Measurements from ENCODE around the gene ZNF804A.

The ZNF804A gene

GRCh38 chr2:184834699-184835397 lies 236.5 kb downstream of the ZNF804A start:
- H3K4me1 ChIP-seq (ENCODE audit: control extremely low read depth in 1 of 4, control insufficient read depth in 4 of 4, insufficient read depth in 4 of 4, low read length in 3 of 4), result no peaks in the 10 kb centered on the region
- ChIA-PET CTCF (interaction anchor here (1.0 kb wide), 1 partner anchor 10 kb away, joined by 3 read pairs; no protein-coding TSS in a partner anchor), POLR2A (no interaction called here)
- H3K36me3 ChIP-seq (ENCODE audit: control insufficient read depth in 4 of 4, insufficient read depth in 4 of 4, low read length in 3 of 4), result no peaks in the 10 kb centered on the region
- no peaks in the 10 kb centered on the region for H3K9me3 ChIP-seq (ENCODE audit: control extremely low read depth in 1 of 5, control insufficient read depth in 4 of 5, insufficient read depth in 2 of 5, low read depth in 1 of 5, low read length in 4 of 5)
- no peak overlapping the region for H3K4me3 ChIP-seq (ENCODE audit: control insufficient read depth in 1 of 7, extremely low read depth in 1 of 7, insufficient read depth in 4 of 7, low read depth in 2 of 7, low read length in 6 of 7)
- DNase-seq, result no peak
- no peaks in the 10 kb centered on the region for H3K27me3 ChIP-seq (replicated peaks in 2 of 5; ENCODE audit: control insufficient read depth in 4 of 5, insufficient read depth in 5 of 5, low read length in 4 of 5)
- H3K27ac ChIP-seq (ENCODE audit: insufficient read depth in 1 of 2, low read depth in 1 of 2, low read length in 2 of 2, poor library complexity in 1 of 2, severe bottlenecking in 2 of 2), result no peak overlapping the region

- DNase-seq, result no peak
- Histone ChIP-seq H3K27me3 (replicated peaks in 2 of 5; ENCODE audit: control insufficient read depth in 4 of 5, insufficient read depth in 5 of 5, low read length in 4 of 5) (no peaks in the 10 kb centered on the region), H3K27ac (ENCODE audit: insufficient read depth in 1 of 2, low read depth in 1 of 2, low read length in 2 of 2, poor library complexity in 1 of 2, severe bottlenecking in 2 of 2) (no peak overlapping the region), H3K4me1 (ENCODE audit: control extremely low read depth in 1 of 4, control insufficient read depth in 4 of 4, insufficient read depth in 4 of 4, low read length in 3 of 4) (no peaks in the 10 kb centered on the region), H3K4me3 (ENCODE audit: control insufficient read depth in 1 of 7, extremely low read depth in 1 of 7, insufficient read depth in 4 of 7, low read depth in 2 of 7, low read length in 6 of 7) (no peak overlapping the region), H3K9me3 (ENCODE audit: control extremely low read depth in 1 of 5, control insufficient read depth in 4 of 5, insufficient read depth in 2 of 5, low read depth in 1 of 5, low read length in 4 of 5) (no peaks in the 10 kb centered on the region), H3K36me3 (ENCODE audit: control insufficient read depth in 4 of 4, insufficient read depth in 4 of 4, low read length in 3 of 4) (no peaks in the 10 kb centered on the region)
- ChIA-PET CTCF (interaction anchor here (1.0 kb wide), 1 partner anchor 10 kb away, joined by 3 read pairs; no protein-coding TSS in a partner anchor), POLR2A (no interaction called here)
Observed at GRCh38 chr2:184835398-184835715, 237.0 kb downstream of the ZNF804A start.

GRCh38 chr2:184847331-184847730 lies 249.0 kb downstream of the ZNF804A start:
- H3K4me1 ChIP-seq (ENCODE audit: control extremely low read depth in 1 of 4, control insufficient read depth in 4 of 4, insufficient read depth in 4 of 4, low read length in 3 of 4), result no peaks in the 10 kb centered on the region
- peaks cover 0 to 4% (median 0%) of the 10 kb centered on the region in 5 experiments for H3K9me3 ChIP-seq (ENCODE audit: control extremely low read depth in 1 of 5, control insufficient read depth in 4 of 5, insufficient read depth in 2 of 5, low read depth in 1 of 5, low read length in 4 of 5)
- WGBS (ENCODE audit: insufficient coverage), result 51% methylated on average over 2 of the region's 2 CpGs
- ChIA-PET POLR2A (no interaction called here), CTCF (no interaction called here)
- peak; percentile 6 to 40 (median 19) for DNase-seq
- H3K27me3 ChIP-seq (replicated peaks in 2 of 5; ENCODE audit: control insufficient read depth in 4 of 5, insufficient read depth in 5 of 5, low read length in 4 of 5), result no peaks in the 10 kb centered on the region
- no peak overlapping the region for H3K4me3 ChIP-seq (ENCODE audit: control insufficient read depth in 1 of 7, extremely low read depth in 1 of 7, insufficient read depth in 4 of 7, low read depth in 2 of 7, low read length in 6 of 7)
- peak overlapping the region in 1 of 2 experiments; percentile 15 for H3K27ac ChIP-seq (ENCODE audit: insufficient read depth in 1 of 2, low read depth in 1 of 2, low read length in 2 of 2, poor library complexity in 1 of 2, severe bottlenecking in 2 of 2)
- no peaks in the 10 kb centered on the region for H3K36me3 ChIP-seq (ENCODE audit: control insufficient read depth in 4 of 4, insufficient read depth in 4 of 4, low read length in 3 of 4)

- Histone ChIP-seq H3K36me3 (ENCODE audit: control insufficient read depth in 4 of 4, insufficient read depth in 4 of 4, low read length in 3 of 4) (no peaks in the 10 kb centered on the region), H3K4me3 (ENCODE audit: control insufficient read depth in 1 of 7, extremely low read depth in 1 of 7, insufficient read depth in 4 of 7, low read depth in 2 of 7, low read length in 6 of 7) (no peak overlapping the region), H3K4me1 (ENCODE audit: control extremely low read depth in 1 of 4, control insufficient read depth in 4 of 4, insufficient read depth in 4 of 4, low read length in 3 of 4) (no peaks in the 10 kb centered on the region), H3K27me3 (replicated peaks in 2 of 5; ENCODE audit: control insufficient read depth in 4 of 5, insufficient read depth in 5 of 5, low read length in 4 of 5) (no peaks in the 10 kb centered on the region), H3K9me3 (ENCODE audit: control extremely low read depth in 1 of 5, control insufficient read depth in 4 of 5, insufficient read depth in 2 of 5, low read depth in 1 of 5, low read length in 4 of 5) (peaks cover 0 to 6% (median 0%) of the 10 kb centered on the region in 5 experiments), H3K27ac (ENCODE audit: insufficient read depth in 1 of 2, low read depth in 1 of 2, low read length in 2 of 2, poor library complexity in 1 of 2, severe bottlenecking in 2 of 2) (no peak overlapping the region)
- CTCF ChIA-PET, result no interaction called here
- POLR2A ChIA-PET, result no interaction called here
- DNase-seq, result no peak
Observed at GRCh38 chr2:184849516-184849915, 251.2 kb downstream of the ZNF804A start.

- POLR2A ChIA-PET, result no interaction called here
- CTCF ChIA-PET, result no interaction called here
- DNase-seq, result no peak
- H3K9me3 ChIP-seq (ENCODE audit: control extremely low read depth in 1 of 5, control insufficient read depth in 4 of 5, insufficient read depth in 2 of 5, low read depth in 1 of 5, low read length in 4 of 5), result peaks cover 0 to 9% (median 0%) of the 10 kb centered on the region in 5 experiments
- H3K4me3 ChIP-seq (ENCODE audit: control insufficient read depth in 1 of 7, extremely low read depth in 1 of 7, insufficient read depth in 4 of 7, low read depth in 2 of 7, low read length in 6 of 7), result no peak overlapping the region
- no peaks in the 10 kb centered on the region for H3K36me3 ChIP-seq (ENCODE audit: control insufficient read depth in 4 of 4, insufficient read depth in 4 of 4, low read length in 3 of 4)
- no peaks in the 10 kb centered on the region for H3K4me1 ChIP-seq (ENCODE audit: control extremely low read depth in 1 of 4, control insufficient read depth in 4 of 4, insufficient read depth in 4 of 4, low read length in 3 of 4)
- WGBS (ENCODE audit: insufficient coverage), result 100% methylated on average over 1 of the region's 1 CpG
- no peak overlapping the region for H3K27ac ChIP-seq (ENCODE audit: insufficient read depth in 1 of 2, low read depth in 1 of 2, low read length in 2 of 2, poor library complexity in 1 of 2, severe bottlenecking in 2 of 2)
- no peaks in the 10 kb centered on the region for H3K27me3 ChIP-seq (replicated peaks in 2 of 5; ENCODE audit: control insufficient read depth in 4 of 5, insufficient read depth in 5 of 5, low read length in 4 of 5)
Observed at GRCh38 chr2:184851576-184851975, 253.2 kb downstream of the ZNF804A start.

GRCh38 chr2:184859187-184859586 lies 260.9 kb downstream of the ZNF804A start:
- DNase-seq, result peak in 1 of 3 donors; percentile 9
- Histone ChIP-seq H3K9me3 (ENCODE audit: control extremely low read depth in 1 of 5, control insufficient read depth in 4 of 5, insufficient read depth in 2 of 5, low read depth in 1 of 5, low read length in 4 of 5) (peaks cover 3 to 31% (median 9%) of the 10 kb centered on the region in 5 experiments), H3K27ac (ENCODE audit: insufficient read depth in 1 of 2, low read depth in 1 of 2, low read length in 2 of 2, poor library complexity in 1 of 2, severe bottlenecking in 2 of 2) (no peak overlapping the region), H3K4me3 (ENCODE audit: control insufficient read depth in 1 of 7, extremely low read depth in 1 of 7, insufficient read depth in 4 of 7, low read depth in 2 of 7, low read length in 6 of 7) (no peak overlapping the region), H3K36me3 (ENCODE audit: control insufficient read depth in 4 of 4, insufficient read depth in 4 of 4, low read length in 3 of 4) (peaks cover 0 to 2% (median 0%) of the 10 kb centered on the region in 4 experiments), H3K27me3 (replicated peaks in 2 of 5; ENCODE audit: control insufficient read depth in 4 of 5, insufficient read depth in 5 of 5, low read length in 4 of 5) (no peaks in the 10 kb centered on the region), H3K4me1 (ENCODE audit: control extremely low read depth in 1 of 4, control insufficient read depth in 4 of 4, insufficient read depth in 4 of 4, low read length in 3 of 4) (no peaks in the 10 kb centered on the region)
- POLR2A ChIA-PET, result no interaction called here
- CTCF ChIA-PET, result no interaction called here

- ChIA-PET POLR2A (no interaction called here), CTCF (no interaction called here)
- no peak for DNase-seq
- Histone ChIP-seq H3K27ac (ENCODE audit: insufficient read depth in 1 of 2, low read depth in 1 of 2, low read length in 2 of 2, poor library complexity in 1 of 2, severe bottlenecking in 2 of 2) (no peak overlapping the region), H3K9me3 (ENCODE audit: control extremely low read depth in 1 of 5, control insufficient read depth in 4 of 5, insufficient read depth in 2 of 5, low read depth in 1 of 5, low read length in 4 of 5) (peaks cover 3 to 25% (median 9%) of the 10 kb centered on the region in 5 experiments), H3K4me3 (ENCODE audit: control insufficient read depth in 1 of 7, extremely low read depth in 1 of 7, insufficient read depth in 4 of 7, low read depth in 2 of 7, low read length in 6 of 7) (no peak overlapping the region), H3K4me1 (ENCODE audit: control extremely low read depth in 1 of 4, control insufficient read depth in 4 of 4, insufficient read depth in 4 of 4, low read length in 3 of 4) (no peaks in the 10 kb centered on the region), H3K27me3 (replicated peaks in 2 of 5; ENCODE audit: control insufficient read depth in 4 of 5, insufficient read depth in 5 of 5, low read length in 4 of 5) (no peaks in the 10 kb centered on the region), H3K36me3 (ENCODE audit: control insufficient read depth in 4 of 4, insufficient read depth in 4 of 4, low read length in 3 of 4) (peaks cover 0 to 2% (median 0%) of the 10 kb centered on the region in 4 experiments)
- WGBS (ENCODE audit: insufficient coverage), result 93% methylated on average over 2 of the region's 2 CpGs
Observed at GRCh38 chr2:184860744-184861143, 262.4 kb downstream of the ZNF804A start.

All from common myeloid progenitor, CD34-positive (primary cell).